22Rv1 (cell line): ENCODE results near the gene CCDC187.

Source experiments
- H3K27ac ChIP-seq: fragments of 450-650 bp; 2 replicates; pipeline ENCODE4 v1.5.1; 2017
- CTCF ChIP-seq: fragments of 450-650 bp; IDR thresholded peaks from 2 replicates; pipeline ENCODE4 v1.5.1; 2017; ENCODE audit warnings: mild to moderate bottlenecking
- ZFX ChIP-seq: fragments of 450-650 bp; IDR thresholded peaks from 2 replicates; pipeline ENCODE4 v1.6.1; 2017; ENCODE audit warnings: antibody characterized with exemption, borderline replicate concordance

CCDC187 gene

GRCh38 chr9:136246849-136247550 is 56.9 kb downstream of the CCDC187 start:
- no peak for TF ChIP-seq ZFX
- no peak for TF ChIP-seq CTCF
- no peak overlapping the region for H3K27ac ChIP-seq

DNA sequence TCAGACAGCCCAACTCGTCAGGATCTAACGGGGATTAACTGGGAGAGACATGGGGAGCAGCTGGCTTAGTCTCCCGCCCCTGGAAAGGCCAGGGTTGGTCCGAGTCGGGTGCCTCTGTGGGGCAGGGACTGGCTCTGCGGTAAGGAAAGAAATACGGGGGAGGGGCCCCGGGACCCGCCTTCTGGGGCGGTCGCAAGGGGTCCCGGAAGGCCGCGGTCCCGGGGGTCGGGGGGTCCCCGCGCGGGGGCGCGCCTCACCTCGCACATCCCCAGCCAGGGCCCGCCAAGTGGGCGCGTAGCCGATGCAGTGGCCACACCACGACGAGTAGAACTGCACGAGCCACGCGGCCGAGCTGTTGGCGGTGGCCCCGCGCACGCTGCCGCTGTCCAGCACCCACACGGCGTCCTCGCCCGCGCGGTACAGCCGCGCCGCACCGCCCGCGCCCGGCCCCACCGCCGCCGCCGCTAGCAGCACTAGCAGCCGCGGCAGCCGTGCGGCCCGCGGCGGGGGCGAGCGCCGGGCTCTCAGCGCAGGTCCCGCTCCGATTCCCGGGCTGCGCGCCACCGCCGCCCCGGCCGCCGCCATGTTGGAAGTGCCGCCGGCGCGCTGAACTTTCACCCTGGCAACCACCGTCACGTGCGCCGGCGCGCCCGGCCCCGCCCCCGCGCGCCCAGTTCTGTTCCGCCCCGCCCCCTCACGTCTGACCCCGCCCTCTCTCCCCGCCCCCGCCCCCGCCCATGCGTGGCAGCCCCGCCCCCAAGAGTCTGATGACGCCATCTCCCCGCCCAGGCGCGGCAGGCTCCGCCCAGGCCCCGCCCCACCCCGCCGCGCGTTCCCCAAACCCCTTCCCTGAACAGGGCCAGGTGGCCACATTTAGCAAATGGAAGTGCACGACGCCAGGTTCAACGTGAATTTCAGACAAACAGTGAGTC is 58.4 kb downstream of the CCDC187 start, which contains the start of gene QSOX2:
Gene QSOX2 (minus strand): TSS at position 594 of the 932 bp plus-strand sequence. CDS start 9 bp downstream, at position 585.
- peak within 1 kb of the TSS; percentile 50; the same call in 1 of the 2 replicates for H3K27ac ChIP-seq
- TF ChIP-seq CTCF (no peak), ZFX (no peak)

DNA sequence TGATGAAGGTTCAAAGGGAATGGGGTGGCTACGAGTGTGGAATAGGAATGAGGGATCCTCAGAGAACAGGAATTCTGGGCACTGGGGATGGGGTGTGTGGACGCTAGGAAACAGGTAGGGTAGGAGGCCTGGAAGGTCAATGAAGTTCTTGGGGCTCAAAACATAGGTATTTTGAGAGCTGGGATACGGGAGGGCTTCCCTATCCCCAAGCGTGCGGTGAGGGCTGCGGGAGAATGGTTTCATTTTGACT is 59.0 kb downstream of the CCDC187 start:
- no peak overlapping the region; the same call in 1 of the 2 replicates for H3K27ac ChIP-seq
- TF ChIP-seq CTCF = no peak
- no peak for TF ChIP-seq ZFX

DNA sequence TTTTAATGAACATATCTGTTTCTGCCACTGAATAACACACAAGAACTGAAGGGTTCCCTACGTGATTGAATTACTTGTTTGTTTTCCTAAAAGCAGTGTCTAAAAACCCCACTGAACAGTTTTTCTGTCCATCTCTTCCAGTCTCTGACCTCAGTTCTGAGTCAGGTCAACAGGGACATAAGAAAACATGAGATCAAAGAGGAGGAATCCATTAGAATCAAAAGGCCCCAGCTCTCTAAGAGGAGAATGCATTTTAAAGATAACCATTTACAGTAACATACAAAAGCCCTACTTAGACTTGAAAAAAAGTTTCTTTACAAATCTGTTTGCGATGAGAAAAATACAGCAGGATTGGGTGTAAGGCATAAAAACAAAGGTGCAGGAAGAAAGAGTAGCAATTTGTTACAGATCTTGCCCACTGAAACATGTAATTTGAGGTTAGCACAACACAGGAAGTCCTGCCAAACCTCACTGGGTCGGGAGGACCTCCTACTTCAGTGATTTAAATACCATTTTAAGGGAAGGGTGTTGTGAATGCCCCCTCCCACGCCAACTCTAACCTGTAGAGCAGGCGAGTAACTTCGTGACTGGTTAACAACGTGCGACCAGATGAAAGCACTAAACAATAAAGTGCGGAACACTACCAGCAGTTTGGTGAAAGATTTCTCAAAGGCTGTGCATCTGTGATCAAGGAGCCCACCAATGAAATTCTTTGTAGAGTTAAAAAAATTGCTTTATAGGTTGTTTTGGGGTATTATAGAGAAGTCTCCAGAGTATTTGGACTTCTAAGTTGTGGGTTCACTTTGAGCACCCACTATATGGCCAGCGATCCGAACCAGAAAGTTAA is 59.5 kb downstream of the CCDC187 start:
- TF ChIP-seq ZFX = no peak
- TF ChIP-seq CTCF = no peak
- no peak overlapping the region for H3K27ac ChIP-seq

- H3K27ac ChIP-seq = no peak overlapping the region
- TF ChIP-seq CTCF = no peak
- no peak for TF ChIP-seq ZFX
These were observed 60.3 kb downstream of the CCDC187 start for GRCh38 chr9:136243631-136244030.

DNA sequence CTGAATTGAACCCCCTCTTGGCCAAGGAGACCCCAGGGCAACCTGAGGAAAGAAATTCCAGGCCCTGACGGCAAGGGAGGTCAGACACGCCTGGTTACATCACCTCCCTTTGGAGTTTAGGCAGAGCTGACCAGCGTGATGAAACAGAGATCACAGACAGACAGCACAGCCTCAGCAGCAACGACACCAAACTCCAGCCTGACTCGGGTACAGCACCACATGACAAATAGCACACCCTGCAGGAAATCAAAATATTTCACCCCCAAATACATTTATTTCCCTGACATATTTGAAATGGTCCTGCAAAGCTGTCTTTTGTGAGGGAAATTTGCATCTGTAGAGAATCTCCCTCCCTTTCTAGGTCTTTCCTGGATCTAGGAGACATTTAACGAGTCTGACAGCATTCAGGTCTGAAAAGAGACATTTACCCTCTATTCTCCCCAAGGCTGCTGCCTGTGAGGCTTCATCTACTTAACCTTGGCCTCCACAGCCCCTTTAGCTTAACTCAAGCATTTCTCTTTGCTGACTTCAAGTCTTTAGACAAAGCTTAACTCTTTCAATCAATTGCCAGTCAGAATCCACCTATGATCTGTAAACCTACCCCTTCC is 60.9 kb downstream of the CCDC187 start:
- no peak for TF ChIP-seq ZFX
- no peak for TF ChIP-seq CTCF
- no peak overlapping the region for H3K27ac ChIP-seq
